HCT116 (cell line): ENCODE data around the gene PLA1A. TPM values are rescaled to one million over a fixed set of nuclear protein-coding genes. Genes with fewer than 3 reads are reported as not detected.

ENCODE experiments used
- ATAC-seq: fragments of 200-7000 bp; cut with Tn5 transposase; 2 replicates; pipeline ENCODE4 v1.9.1; 2020; ENCODE audit warnings: mild to moderate bottlenecking, moderate library complexity
- BruUV-seq: library from RNA; stranded (reverse); fragments of 400-500 nt; replicated peaks from 2 replicates; lab custom pipeline; 2021; lab: Mats Ljungman, UMichigan
- CTCF ChIA-PET: fragments of 300-600 bp; sonication (Branson Sonifier 250); formaldehyde crosslinking; loops from one replicate; lab custom pipeline; 2021; ENCODE audit warnings: antibody characterized with exemption; lab: Charles Lee
- POLR2A ChIA-PET: fragments of 300-600, 350-600 bp; sonication (Branson Sonifier 250); formaldehyde crosslinking; loops from one replicate; lab custom pipeline; 2021; ENCODE audit warnings: antibody characterized with exemption; lab: Charles Lee
- RAD21 ChIA-PET, 2 experiments: fragments of 300-600 bp; sonication (Branson Sonifier 250); formaldehyde crosslinking; loops; one replicate each; lab custom pipeline; 2023; ENCODE audit warnings: low total read pairs in 2 of 2; ENCODE audit not compliant: uncharacterized antibody in 2 of 2, unreplicated experiment in 2 of 2, low non-redundant PET in 1 of 2; lab: Charles Lee
- DNase-seq: peaks from one replicate; pipeline ENCODE4 v3.0.0-alpha.2; 2010; ENCODE audit warnings: low read depth, low spot score
- H2AFZ ChIP-seq: fragments of 200-600 bp; shearing (Covaris generic), sonication (generic); 2 replicates; pipeline ENCODE4 v1.6.1; 2017; ENCODE audit warnings: low read depth, mixed run types, mixed read lengths, antibody characterized with exemption, low read length; ENCODE audit not compliant: poor library complexity, severe bottlenecking
- H3K27ac ChIP-seq: 2 replicates; pipeline ENCODE4 v1.5.1; 2012; ENCODE audit warnings: low read depth, low read length
- H3K27me3 ChIP-seq: fragments of 200-600 bp; sonication (generic); 2 replicates; pipeline ENCODE4 v1.6.1; 2016; ENCODE audit warnings: mixed run types, low read length, mixed read lengths; ENCODE audit not compliant: insufficient read depth
- H3K36me3 ChIP-seq, 2 experiments: fragments of 200-500 bp in 1 of 2; fragments of 200-600 bp in 1 of 2; sonication (Bioruptor generic) in 1 of 2; sonication (generic) in 1 of 2; 2 replicates each; pipeline versions ENCODE4 v1.5.1 to v1.6.1; 2014 to 2016; ENCODE audit warnings: low read length in 2 of 2, inconsistent platforms in 1 of 2, mixed read lengths in 1 of 2, mixed run types in 1 of 2; ENCODE audit not compliant: insufficient read depth in 2 of 2, control insufficient read depth in 1 of 2
- H3K4me1 ChIP-seq, 2 experiments: fragments of 200-600 bp in 1 of 2; sonication (generic) in 1 of 2; 2 replicates each; pipeline versions ENCODE4 v1.5.1 to v1.6.1; 2012 to 2017; ENCODE audit warnings: low read length in 2 of 2, inconsistent platforms in 1 of 2, mild to moderate bottlenecking in 1 of 2, mixed read lengths in 1 of 2, mixed run types in 1 of 2, moderate library complexity in 1 of 2; ENCODE audit not compliant: insufficient read depth in 2 of 2, control insufficient read depth in 1 of 2
- H3K4me2 ChIP-seq: fragments of 200-600 bp; sonication (generic); 2 replicates; pipeline ENCODE4 v1.6.1; 2017; ENCODE audit warnings: mixed run types, low read length, mixed read lengths
- H3K4me3 ChIP-seq, 2 experiments: fragments of 200-600 bp in 1 of 2; sonication (generic) in 1 of 2; replicated peaks in 1 of 2; 2 replicates each; pipeline ENCODE4 v1.5.1; 2011 to 2016; ENCODE audit warnings: low read length in 2 of 2, control low read depth in 1 of 2, low read depth in 1 of 2, mild to moderate bottlenecking in 1 of 2, mixed read lengths in 1 of 2, mixed run types in 1 of 2
- H3K79me2 ChIP-seq: fragments of 200-600 bp; sonication (generic); 2 replicates; pipeline ENCODE4 v1.6.1; 2017; ENCODE audit warnings: mild to moderate bottlenecking, mixed run types, low read length, moderate library complexity, mixed read lengths; ENCODE audit not compliant: insufficient read depth
- H3K9ac ChIP-seq: fragments of 200-600 bp; sonication (generic); 2 replicates; pipeline ENCODE4 v1.6.1; 2016; ENCODE audit warnings: low read length, mixed read lengths
- H3K9me2 ChIP-seq: fragments of 200-600 bp; sonication (generic), shearing (Covaris generic); 2 replicates; pipeline ENCODE4 v1.6.1; 2017; ENCODE audit warnings: mixed run types, mild to moderate bottlenecking, moderate library complexity; ENCODE audit not compliant: insufficient read depth
- H3K9me3 ChIP-seq, 2 experiments: fragments of 200-500 bp in 1 of 2; fragments of 200-600 bp in 1 of 2; sonication (Bioruptor generic) in 1 of 2; sonication (generic) in 1 of 2; 2 replicates each; pipeline ENCODE4 v1.6.1; 2014 to 2017; ENCODE audit warnings: low read length in 2 of 2, mixed read lengths in 2 of 2, inconsistent platforms in 1 of 2, low read depth in 1 of 2, mild to moderate bottlenecking in 1 of 2, mixed run types in 1 of 2, moderate library complexity in 1 of 2; ENCODE audit not compliant: control insufficient read depth in 1 of 2, insufficient read depth in 1 of 2
- H4K20me1 ChIP-seq: fragments of 200-600 bp; sonication (generic), shearing (Covaris generic); 2 replicates; pipeline ENCODE4 v1.6.1; 2017; ENCODE audit warnings: mixed run types, mild to moderate bottlenecking, moderate library complexity; ENCODE audit not compliant: insufficient read depth
- CBX3 ChIP-seq: IDR thresholded peaks from 2 replicates; pipeline ENCODE4 v1.6.1; 2012; ENCODE audit warnings: low read depth
- EGR1 ChIP-seq: IDR thresholded peaks from 2 replicates; pipeline ENCODE4 v1.6.1; 2012; ENCODE audit warnings: low read depth
- EZH2 ChIP-seq: fragments of 200-600 bp; sonication (generic); IDR thresholded peaks from 2 replicates; pipeline ENCODE4 v1.6.1; 2017; ENCODE audit warnings: antibody characterized with exemption, mixed run types
- EZH2phosphoT487 ChIP-seq: fragments of 200-600 bp; IDR thresholded peaks from 2 replicates; pipeline ENCODE4 v1.6.1; 2018; ENCODE audit warnings: antibody characterized with exemption, borderline replicate concordance
- JUND ChIP-seq: IDR thresholded peaks from 2 replicates; pipeline ENCODE4 v1.6.1; 2012
- SRF ChIP-seq: IDR thresholded peaks from 2 replicates; pipeline ENCODE4 v1.6.1; 2012; ENCODE audit warnings: low read depth
- TCF7L2 ChIP-seq: IDR thresholded peaks from 2 replicates; pipeline ENCODE4 v1.7.0; 2011; ENCODE audit warnings: borderline replicate concordance, inconsistent platforms; ENCODE audit not compliant: insufficient read depth, insufficient read length; ENCODE audit errors: extremely low read depth
- YY1 ChIP-seq: IDR thresholded peaks from 2 replicates; pipeline ENCODE4 v1.6.1; 2011; ENCODE audit warnings: low read length, low read depth, moderate library complexity, mild to moderate bottlenecking; ENCODE audit not compliant: insufficient replicate concordance; ENCODE audit errors: extremely low read depth
- ZNF274 ChIP-seq: fragments of 200-500 bp; sonication (Bioruptor generic); IDR thresholded peaks from 2 replicates; pipeline ENCODE4 v1.6.1; 2014; ENCODE audit warnings: mild to moderate bottlenecking, low read depth, low read length, inconsistent platforms
- intact Hi-C: fragments of 100-400 bp; cut with micrococcal nuclease; formaldehyde crosslinking; loops from 2 replicates; pipeline ENCODE4 v1.10.0; 2022
- total RNA-seq: library from RNA; stranded (reverse); gene quantifications from one replicate; pipeline ENCODE4 v1.2.1, GENCODE V29; 2021; ENCODE audit not compliant: unreplicated experiment
- TF ChIP-seq, protein P1 (sequence below): IDR thresholded peaks from 2 replicates; pipeline ENCODE4 v1.6.1; 2011; ENCODE audit warnings: mild to moderate bottlenecking, low read length, moderate library complexity; ENCODE audit not compliant: insufficient replicate concordance; ENCODE audit errors: extremely low read depth
- TF ChIP-seq, protein P2 (sequence below), 3 experiments: fragments of 200-600 bp in 1 of 3; sonication (generic) in 1 of 3; IDR thresholded peaks in 2 of 3; conservative IDR thresholded peaks in 1 of 3; 2 replicates each; pipeline ENCODE4 v1.5.1; 2012 to 2017; ENCODE audit warnings: low read depth in 2 of 3, low read length in 2 of 3, antibody characterized with exemption in 1 of 3, borderline replicate concordance in 1 of 3, control low read depth in 1 of 3, mild to moderate bottlenecking in 1 of 3, mixed read lengths in 1 of 3, mixed run types in 1 of 3, moderate library complexity in 1 of 3; ENCODE audit not compliant: insufficient read depth in 1 of 3
- TF ChIP-seq, protein P3 (sequence below): IDR thresholded peaks from 2 replicates; pipeline ENCODE4 v1.6.1; 2012
- TF ChIP-seq, protein P4 (sequence below): IDR thresholded peaks from 2 replicates; pipeline ENCODE4 v1.6.1; 2012; ENCODE audit warnings: low read depth

PLA1A gene
- total RNA-seq, 1 experiment from 2014 or later = not detected

DNA sequence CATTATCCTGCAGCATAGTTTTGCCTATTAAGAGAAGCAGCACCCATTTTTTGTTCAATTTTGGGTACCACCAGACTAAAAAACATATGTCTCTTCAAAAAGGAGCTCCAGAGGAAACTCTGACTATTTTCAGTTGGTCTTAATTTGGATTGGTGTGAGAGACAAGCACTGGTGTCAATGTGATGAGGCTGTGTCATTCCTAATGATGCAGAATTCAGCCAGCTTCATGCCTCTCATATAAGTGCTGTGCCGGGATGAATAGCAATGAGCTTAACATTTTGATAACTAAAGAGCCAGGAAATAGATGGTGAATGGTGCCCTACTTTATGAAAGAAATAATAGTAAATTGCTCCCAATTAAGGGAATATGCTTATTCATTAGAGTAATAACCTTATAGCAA, 46.8 kb downstream of the PLA1A start:
- no peak overlapping the region for H3K4me2 ChIP-seq
- no peaks in the 10 kb centered on the region for H3K36me3 ChIP-seq
- H3K79me2 ChIP-seq = no peaks in the 10 kb centered on the region
- peaks cover 0 to 25% of the 10 kb centered on the region in 2 experiments; a peak in 2 of 4 replicates for H3K4me1 ChIP-seq
- no peaks in the 10 kb centered on the region for H3K9me2 ChIP-seq
- POLR2A ChIA-PET = no interaction called here
- RAD21 ChIA-PET = no interaction called here
- no peak overlapping the region for H3K27ac ChIP-seq
- H3K9ac ChIP-seq = no peak overlapping the region
- no TSS peak for BruUV-seq
- no peaks in the 10 kb centered on the region for H3K9me3 ChIP-seq
- no peaks in the 10 kb centered on the region for H3K27me3 ChIP-seq
- TF ChIP-seq, protein P1, sequence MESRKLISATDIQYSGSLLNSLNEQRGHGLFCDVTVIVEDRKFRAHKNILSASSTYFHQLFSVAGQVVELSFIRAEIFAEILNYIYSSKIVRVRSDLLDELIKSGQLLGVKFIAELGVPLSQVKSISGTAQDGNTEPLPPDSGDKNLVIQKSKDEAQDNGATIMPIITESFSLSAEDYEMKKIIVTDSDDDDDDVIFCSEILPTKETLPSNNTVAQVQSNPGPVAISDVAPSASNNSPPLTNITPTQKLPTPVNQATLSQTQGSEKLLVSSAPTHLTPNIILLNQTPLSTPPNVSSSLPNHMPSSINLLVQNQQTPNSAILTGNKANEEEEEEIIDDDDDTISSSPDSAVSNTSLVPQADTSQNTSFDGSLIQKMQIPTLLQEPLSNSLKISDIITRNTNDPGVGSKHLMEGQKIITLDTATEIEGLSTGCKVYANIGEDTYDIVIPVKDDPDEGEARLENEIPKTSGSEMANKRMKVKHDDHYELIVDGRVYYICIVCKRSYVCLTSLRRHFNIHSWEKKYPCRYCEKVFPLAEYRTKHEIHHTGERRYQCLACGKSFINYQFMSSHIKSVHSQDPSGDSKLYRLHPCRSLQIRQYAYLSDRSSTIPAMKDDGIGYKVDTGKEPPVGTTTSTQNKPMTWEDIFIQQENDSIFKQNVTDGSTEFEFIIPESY = no peak
- TF ChIP-seq, protein P2, sequence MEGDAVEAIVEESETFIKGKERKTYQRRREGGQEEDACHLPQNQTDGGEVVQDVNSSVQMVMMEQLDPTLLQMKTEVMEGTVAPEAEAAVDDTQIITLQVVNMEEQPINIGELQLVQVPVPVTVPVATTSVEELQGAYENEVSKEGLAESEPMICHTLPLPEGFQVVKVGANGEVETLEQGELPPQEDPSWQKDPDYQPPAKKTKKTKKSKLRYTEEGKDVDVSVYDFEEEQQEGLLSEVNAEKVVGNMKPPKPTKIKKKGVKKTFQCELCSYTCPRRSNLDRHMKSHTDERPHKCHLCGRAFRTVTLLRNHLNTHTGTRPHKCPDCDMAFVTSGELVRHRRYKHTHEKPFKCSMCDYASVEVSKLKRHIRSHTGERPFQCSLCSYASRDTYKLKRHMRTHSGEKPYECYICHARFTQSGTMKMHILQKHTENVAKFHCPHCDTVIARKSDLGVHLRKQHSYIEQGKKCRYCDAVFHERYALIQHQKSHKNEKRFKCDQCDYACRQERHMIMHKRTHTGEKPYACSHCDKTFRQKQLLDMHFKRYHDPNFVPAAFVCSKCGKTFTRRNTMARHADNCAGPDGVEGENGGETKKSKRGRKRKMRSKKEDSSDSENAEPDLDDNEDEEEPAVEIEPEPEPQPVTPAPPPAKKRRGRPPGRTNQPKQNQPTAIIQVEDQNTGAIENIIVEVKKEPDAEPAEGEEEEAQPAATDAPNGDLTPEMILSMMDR (IDR thresholded peaks at IDR 0.05 in 2 of 3, conservative IDR thresholded peaks at IDR 0.05 in 1 of 3; ENCODE audit: borderline replicate concordance in 1 of 3, insufficient read depth in 1 of 3, low read depth in 2 of 3, low read length in 2 of 3) = no peak
- TF ChIP-seq JUND (no peak), ZNF274 (no peak), EZH2 (no peak), CBX3 (no peak), TCF7L2 (no peak), EGR1 (no peak), EZH2phosphoT487 (no peak), SRF (no peak), YY1 (no peak)
- TF ChIP-seq, protein P3, sequence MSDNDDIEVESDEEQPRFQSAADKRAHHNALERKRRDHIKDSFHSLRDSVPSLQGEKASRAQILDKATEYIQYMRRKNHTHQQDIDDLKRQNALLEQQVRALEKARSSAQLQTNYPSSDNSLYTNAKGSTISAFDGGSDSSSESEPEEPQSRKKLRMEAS = no peak
- TF ChIP-seq, protein P4, sequence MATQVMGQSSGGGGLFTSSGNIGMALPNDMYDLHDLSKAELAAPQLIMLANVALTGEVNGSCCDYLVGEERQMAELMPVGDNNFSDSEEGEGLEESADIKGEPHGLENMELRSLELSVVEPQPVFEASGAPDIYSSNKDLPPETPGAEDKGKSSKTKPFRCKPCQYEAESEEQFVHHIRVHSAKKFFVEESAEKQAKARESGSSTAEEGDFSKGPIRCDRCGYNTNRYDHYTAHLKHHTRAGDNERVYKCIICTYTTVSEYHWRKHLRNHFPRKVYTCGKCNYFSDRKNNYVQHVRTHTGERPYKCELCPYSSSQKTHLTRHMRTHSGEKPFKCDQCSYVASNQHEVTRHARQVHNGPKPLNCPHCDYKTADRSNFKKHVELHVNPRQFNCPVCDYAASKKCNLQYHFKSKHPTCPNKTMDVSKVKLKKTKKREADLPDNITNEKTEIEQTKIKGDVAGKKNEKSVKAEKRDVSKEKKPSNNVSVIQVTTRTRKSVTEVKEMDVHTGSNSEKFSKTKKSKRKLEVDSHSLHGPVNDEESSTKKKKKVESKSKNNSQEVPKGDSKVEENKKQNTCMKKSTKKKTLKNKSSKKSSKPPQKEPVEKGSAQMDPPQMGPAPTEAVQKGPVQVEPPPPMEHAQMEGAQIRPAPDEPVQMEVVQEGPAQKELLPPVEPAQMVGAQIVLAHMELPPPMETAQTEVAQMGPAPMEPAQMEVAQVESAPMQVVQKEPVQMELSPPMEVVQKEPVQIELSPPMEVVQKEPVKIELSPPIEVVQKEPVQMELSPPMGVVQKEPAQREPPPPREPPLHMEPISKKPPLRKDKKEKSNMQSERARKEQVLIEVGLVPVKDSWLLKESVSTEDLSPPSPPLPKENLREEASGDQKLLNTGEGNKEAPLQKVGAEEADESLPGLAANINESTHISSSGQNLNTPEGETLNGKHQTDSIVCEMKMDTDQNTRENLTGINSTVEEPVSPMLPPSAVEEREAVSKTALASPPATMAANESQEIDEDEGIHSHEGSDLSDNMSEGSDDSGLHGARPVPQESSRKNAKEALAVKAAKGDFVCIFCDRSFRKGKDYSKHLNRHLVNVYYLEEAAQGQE = no peak
- CTCF ChIA-PET = interaction anchor here (2.1 kb wide), 1 partner anchor 44 kb away, joined by 5 read pairs; no protein-coding TSS in a partner anchor
- H2AFZ ChIP-seq = no peak overlapping the region
- DNase-seq (no peak), ATAC-seq (no peak)
- no peak overlapping the region for H3K4me3 ChIP-seq
- intact Hi-C loops = no loop called here
- no peaks in the 10 kb centered on the region for H4K20me1 ChIP-seq
